ENCODE measurements around the gene CARD19. TPM values are rescaled to one million over a fixed set of nuclear protein-coding genes. Genes with fewer than 3 reads are reported as not detected.
A peak's percentile ranks its signal among the peaks of the same experiment; 100 is the strongest.

CARD19 gene
- polyA plus RNA-seq, 1 experiment = 25.2 TPM

- CTCF ChIA-PET = no interaction called here
- H3K27me3 ChIP-seq (ENCODE audit: control insufficient read depth, insufficient read depth, low read length) = no peaks in the 10 kb centered on the region
Measured at GRCh38 chr9:93093877-93094657, 1.9 kb upstream of the CARD19 start.

GRCh38 chr9:93094658-93095204 lies 1.3 kb upstream of the CARD19 start:
- Histone ChIP-seq H3K27me3 (ENCODE audit: control insufficient read depth, insufficient read depth, low read length) (no peaks in the 10 kb centered on the region), H3K9me3 (ENCODE audit: control insufficient read depth, insufficient read depth, low read length) (peaks cover 33% of the 10 kb centered on the region), H3K27ac (ENCODE audit: low read depth, low read length) (peak overlapping the region; percentile 77), H3K4me3 (ENCODE audit: low read depth, low read length) (no peak overlapping the region; the same call in 1 of the 2 replicates)
- ChIA-PET CTCF (no interaction called here), POLR2A (interaction anchor here (1.3 kb wide), 1 partner anchor 39 kb away, joined by 4 read pairs; the partner anchor contains the start of gene NINJ1)
- DNase-seq (ENCODE audit: low read depth, low spot score) = no peak
- TF ChIP-seq CTCF (IDR thresholded peaks at IDR 0.05; ENCODE audit: low read depth, low read length) = no peak

More at GRCh38 chr9:93093877-93094657, 1.9 kb upstream of the CARD19 start:
- no peak for TF ChIP-seq CTCF (IDR thresholded peaks at IDR 0.05; ENCODE audit: low read depth, low read length)
- no peak overlapping the region for H3K27ac ChIP-seq (ENCODE audit: low read depth, low read length)
- no peak overlapping the region for H3K4me3 ChIP-seq (ENCODE audit: low read depth, low read length)
- H3K9me3 ChIP-seq (ENCODE audit: control insufficient read depth, insufficient read depth, low read length) = peaks cover 39% of the 10 kb centered on the region
- POLR2A ChIA-PET = no interaction called here
- DNase-seq (ENCODE audit: low read depth, low spot score) = no peak

- ChIA-PET POLR2A (interaction anchor here (0.6 to 1.3 kb wide), 3 partner anchors 20 to 38 kb away, joined by 3 to 4 read pairs (median 4); partner anchors contain the start of gene NINJ1), CTCF (interaction anchor here (0.6 kb wide), 1 partner anchor 86 kb away, joined by 3 read pairs; no protein-coding TSS in a partner anchor)
- DNase-seq (ENCODE audit: low read depth, low spot score) = peak; percentile 98
- Histone ChIP-seq H3K27ac (ENCODE audit: low read depth, low read length) (peak overlapping the region; percentile 77), H3K9me3 (ENCODE audit: control insufficient read depth, insufficient read depth, low read length) (peaks cover 26% of the 10 kb centered on the region), H3K27me3 (ENCODE audit: control insufficient read depth, insufficient read depth, low read length) (no peaks in the 10 kb centered on the region), H3K4me3 (ENCODE audit: low read depth, low read length) (peak overlapping the region; percentile 48)
- TF ChIP-seq CTCF (IDR thresholded peaks at IDR 0.05; ENCODE audit: low read depth, low read length) = no peak
Measured at GRCh38 chr9:93095205-93096130, 549 bp upstream of the CARD19 start.

- no peak for DNase-seq (ENCODE audit: low read depth, low spot score)
- H3K27me3 ChIP-seq (ENCODE audit: control insufficient read depth, insufficient read depth, low read length) = no peaks in the 10 kb centered on the region
- TF ChIP-seq CTCF (IDR thresholded peaks at IDR 0.05; ENCODE audit: low read depth, low read length) = no peak
- ChIA-PET POLR2A (no interaction called here), CTCF (interaction anchor here (2.8 kb wide), 1 partner anchor 13 kb away, joined by 21 read pairs; no protein-coding TSS in a partner anchor)
- H3K4me3 ChIP-seq (ENCODE audit: low read depth, low read length) = peak overlapping the region; percentile 83
- H3K27ac ChIP-seq (ENCODE audit: low read depth, low read length) = no peak overlapping the region
- peaks cover 13% of the 10 kb centered on the region for H3K9me3 ChIP-seq (ENCODE audit: control insufficient read depth, insufficient read depth, low read length)
Measured at GRCh38 chr9:93096811-93097382, 880 bp downstream of the CARD19 start.
